HEK293T (cell line): ENCODE results near the gene KRT7.

Experiments used
- ELF4 ChIP-seq: fragments of 450-650 bp; IDR thresholded peaks from 2 replicates; pipeline ENCODE4 v1.6.1; 2017; ENCODE audit warnings: antibody characterized with exemption
- FOXK2 ChIP-seq: fragments of 450-650 bp; IDR thresholded peaks from 2 replicates; pipeline ENCODE4 v1.6.1; 2016; ENCODE audit warnings: mild to moderate bottlenecking
- FOXM1 ChIP-seq: fragments of 450-650 bp; IDR thresholded peaks from 2 replicates; pipeline ENCODE4 v1.6.1; 2017; ENCODE audit warnings: mild to moderate bottlenecking, borderline replicate concordance
- HDGF ChIP-seq: fragments of 450-650 bp; IDR thresholded peaks from 2 replicates; pipeline ENCODE4 v1.6.1; 2017; ENCODE audit warnings: antibody characterized with exemption, borderline replicate concordance
- SP1 ChIP-seq: fragments of 450-650 bp; IDR thresholded peaks from 2 replicates; pipeline ENCODE4 v1.6.1; 2017
- SUZ12 ChIP-seq: fragments of 450-650 bp; IDR thresholded peaks from 2 replicates; pipeline ENCODE4 v1.6.1; 2016; ENCODE audit warnings: mild to moderate bottlenecking
- TARDBP ChIP-seq: fragments of 450-650 bp; IDR thresholded peaks from 2 replicates; pipeline ENCODE4 v1.6.1; 2016
- TF ChIP-seq, protein P1 (sequence below): fragments of 450-650 bp; IDR thresholded peaks from 2 replicates; pipeline ENCODE4 v1.6.1; 2016

GRCh38 chr12:52256584-52256935 lies 23.5 kb downstream of the KRT7 start:
- TF ChIP-seq FOXM1 (no peak), FOXK2 (no peak), SP1 (no peak), TARDBP (no peak), HDGF (no peak), ELF4 (no peak), SUZ12 (no peak)
- TF ChIP-seq, protein P1, sequence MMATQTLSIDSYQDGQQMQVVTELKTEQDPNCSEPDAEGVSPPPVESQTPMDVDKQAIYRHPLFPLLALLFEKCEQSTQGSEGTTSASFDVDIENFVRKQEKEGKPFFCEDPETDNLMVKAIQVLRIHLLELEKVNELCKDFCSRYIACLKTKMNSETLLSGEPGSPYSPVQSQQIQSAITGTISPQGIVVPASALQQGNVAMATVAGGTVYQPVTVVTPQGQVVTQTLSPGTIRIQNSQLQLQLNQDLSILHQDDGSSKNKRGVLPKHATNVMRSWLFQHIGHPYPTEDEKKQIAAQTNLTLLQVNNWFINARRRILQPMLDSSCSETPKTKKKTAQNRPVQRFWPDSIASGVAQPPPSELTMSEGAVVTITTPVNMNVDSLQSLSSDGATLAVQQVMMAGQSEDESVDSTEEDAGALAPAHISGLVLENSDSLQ: no peak
